PC-9 (cell line): Measurements from ENCODE around the gene POLG.

Experiments used
- EZH2 ChIP-seq: fragments of 200-600 bp; sonication (generic); IDR thresholded peaks from 2 replicates; pipeline ENCODE4 v1.8.0; 2017; ENCODE audit warnings: antibody characterized with exemption, low read depth
- TF ChIP-seq, protein P1 (sequence below): fragments of 200-600 bp; sonication (generic); conservative IDR thresholded peaks from 2 replicates; pipeline ENCODE4 v1.6.1; 2017; ENCODE audit warnings: mixed run types, antibody characterized with exemption, mild to moderate bottlenecking, moderate library complexity

DNA sequence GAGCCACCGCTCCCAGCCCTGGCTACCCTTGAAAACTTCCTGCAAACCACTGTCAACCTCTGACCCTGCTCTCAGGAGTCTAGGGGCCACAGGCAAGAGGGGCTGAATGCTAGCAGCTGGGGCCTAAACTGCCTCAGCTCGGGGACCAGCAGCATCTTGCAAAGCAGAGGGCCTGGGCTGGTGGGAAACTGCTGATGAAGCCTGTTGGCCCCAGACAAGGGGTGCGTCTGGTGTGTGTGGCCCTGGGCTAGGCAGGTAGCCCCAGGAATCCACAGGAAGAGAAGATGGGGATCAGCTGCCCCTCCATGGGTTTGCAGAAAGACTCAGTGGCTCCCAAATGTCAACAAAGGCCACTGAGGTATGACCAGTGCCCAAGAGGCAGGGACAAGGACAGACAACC is 8.2 kb upstream of the POLG start:
- TF ChIP-seq, protein P1, sequence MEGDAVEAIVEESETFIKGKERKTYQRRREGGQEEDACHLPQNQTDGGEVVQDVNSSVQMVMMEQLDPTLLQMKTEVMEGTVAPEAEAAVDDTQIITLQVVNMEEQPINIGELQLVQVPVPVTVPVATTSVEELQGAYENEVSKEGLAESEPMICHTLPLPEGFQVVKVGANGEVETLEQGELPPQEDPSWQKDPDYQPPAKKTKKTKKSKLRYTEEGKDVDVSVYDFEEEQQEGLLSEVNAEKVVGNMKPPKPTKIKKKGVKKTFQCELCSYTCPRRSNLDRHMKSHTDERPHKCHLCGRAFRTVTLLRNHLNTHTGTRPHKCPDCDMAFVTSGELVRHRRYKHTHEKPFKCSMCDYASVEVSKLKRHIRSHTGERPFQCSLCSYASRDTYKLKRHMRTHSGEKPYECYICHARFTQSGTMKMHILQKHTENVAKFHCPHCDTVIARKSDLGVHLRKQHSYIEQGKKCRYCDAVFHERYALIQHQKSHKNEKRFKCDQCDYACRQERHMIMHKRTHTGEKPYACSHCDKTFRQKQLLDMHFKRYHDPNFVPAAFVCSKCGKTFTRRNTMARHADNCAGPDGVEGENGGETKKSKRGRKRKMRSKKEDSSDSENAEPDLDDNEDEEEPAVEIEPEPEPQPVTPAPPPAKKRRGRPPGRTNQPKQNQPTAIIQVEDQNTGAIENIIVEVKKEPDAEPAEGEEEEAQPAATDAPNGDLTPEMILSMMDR = no peak
- no peak for TF ChIP-seq EZH2
